Testis (tissue), 3 donors: ENCODE data around the gene PROM2. TPM values are rescaled to one million over a fixed set of nuclear protein-coding genes. Genes with fewer than 3 reads are reported as not detected.

Source experiments
- DNase-seq: peaks from one replicate; pipeline ENCODE4 v3.0.0-alpha.2; 2019
- H3K27ac ChIP-seq, 2 donors: fragments of 200-600 bp; sonication (generic); one replicate each; pipeline ENCODE4 v1.5.1; 2019
- H3K27me3 ChIP-seq: fragments of 200-600 bp; sonication (generic); one replicate; pipeline ENCODE4 v1.5.1; 2019
- H3K36me3 ChIP-seq: fragments of 200-600 bp; sonication (generic); one replicate; pipeline ENCODE4 v1.5.1; 2017; ENCODE audit warnings: low read depth; ENCODE audit errors: missing control alignments
- H3K4me1 ChIP-seq: fragments of 200-600 bp; sonication (generic); one replicate; pipeline ENCODE4 v1.5.1; 2019
- H3K4me3 ChIP-seq, 2 donors: fragments of 200-600 bp; sonication (generic); one replicate each; pipeline ENCODE4 v1.5.1; 2017 to 2019
- H3K9me3 ChIP-seq: fragments of 200-600 bp; sonication (generic); one replicate; pipeline ENCODE4 v1.5.1; 2017
- CTCF ChIP-seq, 3 experiments: fragments of 450-650 bp in 2 of 3; fragments of 200-600 bp in 1 of 3; sonication (generic) in 1 of 3; IDR thresholded peaks; one replicate each; pipeline ENCODE4 v1.5.1; 2016 to 2019; ENCODE audit warnings: antibody characterized with exemption in 3 of 3, mild to moderate bottlenecking in 2 of 3, moderate library complexity in 1 of 3
- POLR2A ChIP-seq: fragments of 450-650 bp; IDR thresholded peaks from one replicate; pipeline ENCODE4 v1.6.1; 2017; ENCODE audit warnings: antibody characterized with exemption, mild to moderate bottlenecking, moderate library complexity
- WGBS, 2 donors: methylation state at CpG; one replicate each; pipeline ENCODE4 v1.1.5; 2018; 5-methylcytosine and 5-hydroxymethylcytosine counted together
- intact Hi-C: fragments of 100-400 bp; cut with DNase I; formaldehyde crosslinking; loops from one replicate; pipeline ENCODE4 v1.15.1; 2023; ENCODE audit warnings: low total_unique reads
- polyA plus RNA-seq: library from polyadenylated mRNA; stranded (reverse); fragments of 350-450 nt; fragmentation: Illumina TruSeq; extraction: RNeasy Lipid Tissue Mini Kit (QIAGEN cat#74804); gene quantifications from one replicate; pipeline ENCODE4 v1.2.3, GENCODE V29; 2014; ENCODE audit warnings: low read depth, low replicate concordance; ENCODE audit not compliant: insufficient read depth
- total RNA-seq, 2 donors: library from RNA; depleted of rRNA; stranded (reverse); fragments of >200 nt; gene quantifications; one replicate each; pipeline ENCODE4 v1.2.3, GENCODE V29; 2016

PROM2 gene
- total and polyA plus RNA-seq, 3 donors from 2014 or later = 1.3 to 2.4 (median 2.1) TPM

GRCh38 chr2:95287806-95288205, 13.6 kb downstream of the PROM2 start:
- H3K36me3 ChIP-seq = no peaks in the 10 kb centered on the region

GRCh38 chr2:95289253-95289652, 15.0 kb downstream of the PROM2 start:
- H3K27ac ChIP-seq = no peak overlapping the region
- TF ChIP-seq POLR2A (no peak), CTCF (IDR thresholded peaks at IDR 0.05) (no peak)
- intact Hi-C loops = no loop called here
- WGBS, 2 donors = 67 to 69% methylated on average over 7 of the region's 7 CpGs
- H3K27me3 ChIP-seq = no peaks in the 10 kb centered on the region
- no peak overlapping the region for H3K4me3 ChIP-seq
- no peaks in the 10 kb centered on the region for H3K4me1 ChIP-seq
- H3K36me3 ChIP-seq = no peaks in the 10 kb centered on the region
- H3K9me3 ChIP-seq = no peaks in the 10 kb centered on the region
- DNase-seq = no peak

More at GRCh38 chr2:95287806-95288205, 13.6 kb downstream of the PROM2 start:
- TF ChIP-seq POLR2A = no peak
- TF ChIP-seq CTCF (IDR thresholded peaks at IDR 0.05) = no peak
- intact Hi-C loops = no loop called here
- Histone ChIP-seq H3K27ac (no peak overlapping the region), H3K27me3 (no peaks in the 10 kb centered on the region), H3K4me3 (no peak overlapping the region), H3K4me1 (no peaks in the 10 kb centered on the region), H3K9me3 (no peaks in the 10 kb centered on the region)
- WGBS, 2 donors = 84 to 90% methylated on average over 5 of the region's 5 CpGs
- no peak for DNase-seq

- H3K4me1 ChIP-seq = no peaks in the 10 kb centered on the region
- no peaks in the 10 kb centered on the region for H3K36me3 ChIP-seq
- no peaks in the 10 kb centered on the region for H3K27me3 ChIP-seq
- no peak overlapping the region for H3K27ac ChIP-seq
- TF ChIP-seq POLR2A = no peak
- TF ChIP-seq CTCF (IDR thresholded peaks at IDR 0.05) = no peak
- no peak overlapping the region for H3K4me3 ChIP-seq
- no peak for DNase-seq
- intact Hi-C loops = no loop called here
- H3K9me3 ChIP-seq = no peaks in the 10 kb centered on the region
These were observed 17.0 kb downstream of the PROM2 start for GRCh38 chr2:95291222-95291621.

GRCh38 chr2:95292623-95293260, 18.5 kb downstream of the PROM2 start:
- intact Hi-C loops = no loop called here
- TF ChIP-seq CTCF (IDR thresholded peaks at IDR 0.05) (no peak), POLR2A (no peak)
- no peaks in the 10 kb centered on the region for H3K36me3 ChIP-seq
- H3K27ac ChIP-seq = no peak overlapping the region
- H3K4me3 ChIP-seq = no peak overlapping the region
- H3K27me3 ChIP-seq = no peaks in the 10 kb centered on the region
- no peaks in the 10 kb centered on the region for H3K9me3 ChIP-seq
- no peak for DNase-seq
- 89 to 95% methylated on average over 7 to 9 of the region's 9 CpGs for WGBS, 2 donors
- no peaks in the 10 kb centered on the region for H3K4me1 ChIP-seq

- intact Hi-C loops = no loop called here
- no peaks in the 10 kb centered on the region for H3K4me1 ChIP-seq
- no peak overlapping the region for H3K27ac ChIP-seq
- no peaks in the 10 kb centered on the region for H3K36me3 ChIP-seq
- no peak overlapping the region for H3K4me3 ChIP-seq
- WGBS, 2 donors = 87 to 91% methylated on average over 7 to 19 of the region's 19 CpGs
- no peak for DNase-seq
- H3K27me3 ChIP-seq = no peaks in the 10 kb centered on the region
- TF ChIP-seq POLR2A = no peak
- no peaks in the 10 kb centered on the region for H3K9me3 ChIP-seq
These were observed 20.5 kb downstream of the PROM2 start for GRCh38 chr2:95294579-95295250.
